HepG2 (cell line): ENCODE data around the gene ATP23. TPM values are rescaled to one million over a fixed set of nuclear protein-coding genes. Genes with fewer than 3 reads are reported as not detected.

ENCODE experiments used
- ATAC-seq: fragments of 200-7000 bp; cut with Tn5 transposase; 3 replicates; pipeline ENCODE4 v1.9.1; 2020; ENCODE audit warnings: mild to moderate bottlenecking, moderate library complexity
- BruUV-seq: library from RNA; stranded (reverse); fragments of 400-500 nt; replicated peaks from 2 replicates; lab custom pipeline; 2021; lab: Mats Ljungman, UMichigan
- CTCF ChIA-PET: fragments of 300-600 bp; formaldehyde crosslinking; extraction: SDS; loops from one replicate; lab custom pipeline; 2021; ENCODE audit warnings: low total read pairs, inconsistent platforms, low intra/inter-chr PET ratio; lab: Yijun Ruan, JAX
- POLR2A ChIA-PET: fragments of 350-600 bp; sonication (Branson Sonifier 250); formaldehyde crosslinking; loops from one replicate; lab custom pipeline; 2020; ENCODE audit warnings: antibody characterized with exemption, inconsistent platforms; lab: Yijun Ruan, JAX
- DNase-seq: peaks from one replicate; pipeline ENCODE4 v3.0.0-alpha.2; 2015; ENCODE audit warnings: low spot score
- FAIRE-seq: peaks from 3 replicates; lab custom pipeline; 2011; peaks lifted over from hg19 to GRCh38; lab: Jason Lieb, UNC
- H2AFZ ChIP-seq: one replicate; pipeline ENCODE4 v1.6.1; 2011; ENCODE audit warnings: low read length, inconsistent platforms
- H3K27ac ChIP-seq: fragments of 300-600 bp; 3 replicates; pipeline ENCODE4 v1.8.0; 2011; ENCODE audit warnings: mixed run types, mild to moderate bottlenecking, mixed read lengths, low read length, inconsistent platforms; ENCODE audit not compliant: insufficient read depth; ENCODE audit errors: extremely low read length
- H3K27me3 ChIP-seq, 2 experiments: fragments of 200-600 bp in 1 of 2; 2 replicates in 1 of 2; 3 replicates in 1 of 2; pipeline versions ENCODE4 v1.6.0 to v1.8.0; 2011; ENCODE audit warnings: low read length in 2 of 2, mild to moderate bottlenecking in 2 of 2, moderate library complexity in 2 of 2, inconsistent platforms in 1 of 2; ENCODE audit not compliant: insufficient read depth in 2 of 2, control insufficient read depth in 1 of 2
- H3K36me3 ChIP-seq, 2 experiments: fragments of 200-600 bp in 1 of 2; replicated peaks in 1 of 2; 2 replicates in 1 of 2; 3 replicates in 1 of 2; pipeline versions ENCODE4 v1.5.1 to v1.8.0; 2011; ENCODE audit warnings: low read length in 2 of 2, inconsistent platforms in 1 of 2; ENCODE audit not compliant: insufficient read depth in 2 of 2, control insufficient read depth in 1 of 2
- H3K4me1 ChIP-seq: 2 replicates; pipeline ENCODE4 v1.5.1; 2012; ENCODE audit warnings: low read length, inconsistent platforms; ENCODE audit not compliant: insufficient read depth
- H3K4me2 ChIP-seq: 2 replicates; pipeline ENCODE4 v1.6.0; 2011; ENCODE audit warnings: low read depth, low read length, inconsistent platforms
- H3K4me3 ChIP-seq, 3 experiments: fragments of 200-600 bp in 1 of 3; sonication (generic), shearing (Covaris generic) in 1 of 3; replicated peaks in 1 of 3; 2 replicates each; pipeline ENCODE4 v1.5.1; 2011 to 2016; ENCODE audit warnings: low read length in 3 of 3, inconsistent platforms in 2 of 3, low read depth in 2 of 3, mild to moderate bottlenecking in 2 of 3, control low read depth in 1 of 3, mixed read lengths in 1 of 3; ENCODE audit not compliant: insufficient read depth in 1 of 3
- H3K79me2 ChIP-seq: one replicate; pipeline ENCODE4 v1.6.1; 2011; ENCODE audit warnings: low read length, inconsistent platforms; ENCODE audit not compliant: insufficient read depth
- H3K9ac ChIP-seq: 2 replicates; pipeline ENCODE4 v1.6.0; 2011; ENCODE audit warnings: mild to moderate bottlenecking, low read depth, low read length, inconsistent platforms; ENCODE audit not compliant: insufficient read depth
- H3K9me3 ChIP-seq: 2 replicates; pipeline ENCODE4 v1.5.1; 2012; ENCODE audit warnings: mild to moderate bottlenecking, low read length
- H4K20me1 ChIP-seq: 2 replicates; pipeline ENCODE4 v1.6.0; 2011; ENCODE audit warnings: inconsistent platforms, mild to moderate bottlenecking, low read length, moderate library complexity; ENCODE audit not compliant: insufficient read depth
- HMGXB4 ChIP-seq, 2 experiments: sonication (generic) in 1 of 2; formaldehyde crosslinking in 1 of 2; IDR thresholded peaks; 2 replicates each; pipeline versions ENCODE4 v1.4.0 to v1.6.1; 2018 to 2020; ENCODE audit warnings: missing genetic modification reagents in 2 of 2, borderline replicate concordance in 1 of 2, low read depth in 1 of 2, mild to moderate bottlenecking in 1 of 2, missing biosample characterization in 1 of 2
- POLR2A ChIP-seq, 2 experiments: IDR thresholded peaks; 2 replicates each; pipeline ENCODE4 v1.6.1; 2011; ENCODE audit warnings: low read depth in 2 of 2, low read length in 2 of 2, mild to moderate bottlenecking in 1 of 2, moderate library complexity in 1 of 2; ENCODE audit not compliant: insufficient read depth in 1 of 2
- POLR2G ChIP-seq: fragments of 200-400 bp; formaldehyde crosslinking; IDR thresholded peaks from 2 replicates; pipeline ENCODE4 v1.6.1; 2018; ENCODE audit warnings: mild to moderate bottlenecking, low read depth, low read length, moderate library complexity
- ZFP41 ChIP-seq: sonication (generic); formaldehyde crosslinking; IDR thresholded peaks from 2 replicates; pipeline ENCODE4 v1.4.0; 2020; ENCODE audit warnings: mild to moderate bottlenecking, missing genetic modification reagents, borderline replicate concordance
- ZNF629 ChIP-seq: sonication (generic); formaldehyde crosslinking; conservative IDR thresholded peaks from 2 replicates; pipeline ENCODE4 v1.5.0; 2020; ENCODE audit warnings: missing genetic modification reagents
- WGBS: methylation state at CpG from one replicate; pipeline ENCODE4 v1.1.6; 2017; ENCODE audit warnings: low lambda C conversion rate; 5-methylcytosine and 5-hydroxymethylcytosine counted together
- in situ Hi-C: cut with HindIII; loops from 2 replicates; pipeline ENCODE4 v1.10.0; 2017; ENCODE audit warnings: low pct_unique_long_range_greater_than_20kb; ENCODE audit not compliant: extremely low pct_ligation_motif_present
- intact Hi-C: fragments of 100-400 bp; cut with micrococcal nuclease; formaldehyde crosslinking; loops from one replicate; pipeline ENCODE4 v1.10.0; 2022; ENCODE audit not compliant: unreplicated experiment
- polyA plus RNA-seq, 8 experiments: library from polyadenylated mRNA; depleted of rRNA in 3 of 8; stranded (reverse) in 7 of 8; unstranded in 1 of 8; fragments of >200 nt; fragmentation: Illumina TruSeq in 4 of 8; extraction: Trizol in 4 of 8; gene quantifications; 2 replicates each; pipeline versions ENCODE4 v1.2.1 to v1.2.3, GENCODE V29; 2011 to 2016; ENCODE audit warnings: low read depth in 4 of 8, missing spikeins in 1 of 8, mixed read lengths in 1 of 8; ENCODE audit not compliant: insufficient read depth in 1 of 8
- total RNA-seq, 5 experiments: library from RNA; depleted of rRNA; stranded (reverse); fragments of >200 nt; fragmentation: Illumina TruSeq; extraction: Trizol; gene quantifications; 2 replicates each; pipeline ENCODE4 v1.2.3, GENCODE V29; 2016; ENCODE audit warnings: low read depth in 1 of 5

Gene ATP23
- total and polyA plus RNA-seq, 2 of the 13 experiments (the other 11 are each of a cell fraction or from before 2014, with no cell fraction given), result 12.1 to 14.7 TPM

DNA sequence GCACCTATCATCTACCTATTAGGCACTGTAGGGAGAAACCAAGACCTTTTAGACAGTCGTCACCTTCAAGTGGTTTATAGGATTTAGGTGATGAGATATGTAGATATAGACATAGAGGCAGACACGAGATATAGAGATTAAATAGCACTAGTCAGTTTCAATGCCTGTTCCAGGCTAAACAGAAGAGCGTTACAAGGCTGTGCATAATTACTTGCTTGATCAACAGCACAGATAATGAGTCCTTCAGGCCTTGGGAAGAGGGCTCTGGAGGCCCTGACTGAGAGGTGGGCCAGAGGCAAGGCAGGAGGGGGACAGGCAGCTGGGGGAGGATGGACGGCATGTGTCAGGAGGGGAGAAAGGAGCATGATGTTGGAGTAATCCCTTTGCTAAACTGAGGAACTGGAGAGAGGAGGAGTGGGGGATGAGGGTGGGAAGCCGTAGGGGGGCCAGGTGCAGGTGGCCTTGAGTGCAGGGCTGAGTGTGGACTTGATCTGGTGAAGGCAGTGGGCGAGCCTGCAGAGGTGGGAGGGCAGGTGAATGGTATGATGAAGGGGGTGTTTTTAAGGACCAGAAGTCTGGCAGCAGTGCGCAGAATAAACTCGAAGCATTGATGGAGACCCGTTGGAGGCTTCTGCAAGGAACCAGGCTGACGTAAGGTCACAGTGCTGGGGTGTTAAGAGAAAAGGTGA, 43.9 kb upstream of the ATP23 start (continued):
- TF ChIP-seq POLR2A (IDR thresholded peaks at IDR 0.05; ENCODE audit: insufficient read depth in 1 of 2, low read depth in 2 of 2, low read length in 2 of 2), result no peak
- TF ChIP-seq HMGXB4 (CRISPR knock-in tag; IDR thresholded peaks at IDR 0.05; ENCODE audit: borderline replicate concordance in 1 of 2, low read depth in 1 of 2), result no peak

- ATAC-seq (no peak), DNase-seq (no peak), FAIRE-seq (no peak)
- no peaks in the 10 kb centered on the region for H3K9me3 ChIP-seq
- H3K4me1 ChIP-seq, result peaks cover 54% of the 10 kb centered on the region
- no peak overlapping the region for H3K27ac ChIP-seq
- H2AFZ ChIP-seq, result no peak overlapping the region
- intact Hi-C loops, result no loop called here
- no peaks in the 10 kb centered on the region for H4K20me1 ChIP-seq
- ChIA-PET POLR2A (interaction anchor here (1.6 to 6.1 kb wide), 2 partner anchors 52 to 66 kb away, joined by 5 to 110 read pairs; partner anchors contain the start of gene CTDSP2), CTCF (no interaction called here)
- no peaks in the 10 kb centered on the region for H3K36me3 ChIP-seq
- peaks cover 0 to 48% of the 10 kb centered on the region in 2 experiments; a peak in 4 of 5 replicates for H3K27me3 ChIP-seq
- H3K9ac ChIP-seq, result no peak overlapping the region
- no peak overlapping the region for H3K4me3 ChIP-seq
- 38% methylated on average over 5 of the region's 5 CpGs for WGBS
- no peak overlapping the region for H3K4me2 ChIP-seq
- no peak for TF ChIP-seq POLR2G
- peak; percentile 49; the same call in 1 of the 2 replicates for TF ChIP-seq ZNF629 (CRISPR knock-in tag)
- TF ChIP-seq ZFP41 (CRISPR knock-in tag), result no peak
- BruUV-seq, result no TSS peak
- in situ Hi-C loops, result loop anchor here (5.0 kb wide), 1 partner anchor 56 kb away; no protein-coding TSS in a partner anchor
- no peaks in the 10 kb centered on the region for H3K79me2 ChIP-seq
Measured at GRCh38 chr12:57898308-57898970, 42.9 kb upstream of the ATP23 start.
